Heart right ventricle (tissue), 16 donors: ENCODE results near the gene AKAP13. TPM values are rescaled to one million over a fixed set of nuclear protein-coding genes. Genes with fewer than 3 reads are reported as not detected.

ENCODE experiments used
- ATAC-seq, 8 donors: fragments of 200-7000 bp; cut with Tn5 transposase; one replicate each; pipeline ENCODE4 v1.9.1; 2020; ENCODE audit warnings: mild to moderate bottlenecking in 8 of 8, moderate library complexity in 8 of 8, moderate number of reproducible peaks in 1 of 8
- DNase-seq, 2 donors: peaks; one replicate each; pipeline ENCODE4 v3.0.0-alpha.2; 2020
- H3K27ac ChIP-seq, 10 donors: fragments of 200-600 bp; sonication (generic) in 2 of 10; one replicate each; pipeline versions ENCODE4 v1.5.0 to v1.8.0; 2020 to 2022; ENCODE audit warnings: mild to moderate bottlenecking in 3 of 10
- H3K27me3 ChIP-seq, 7 donors: fragments of 200-600 bp; one replicate each; pipeline ENCODE4 v1.8.0; 2021 to 2022; ENCODE audit warnings: mild to moderate bottlenecking in 2 of 7
- H3K36me3 ChIP-seq, 9 donors: fragments of 200-600 bp; sonication (generic) in 1 of 9; one replicate each; pipeline versions ENCODE4 v1.5.0 to v1.8.0; 2020 to 2022; ENCODE audit warnings: mild to moderate bottlenecking in 2 of 9
- H3K4me1 ChIP-seq, 9 donors: fragments of 200-600 bp; sonication (generic) in 1 of 9; one replicate each; pipeline versions ENCODE4 v1.5.0 to v1.8.0; 2020 to 2022; ENCODE audit warnings: mild to moderate bottlenecking in 4 of 9
- H3K4me3 ChIP-seq, 10 donors: fragments of 200-600 bp; sonication (generic) in 2 of 10; one replicate each; pipeline versions ENCODE4 v1.5.0 to v1.8.0; 2020 to 2022; ENCODE audit warnings: mild to moderate bottlenecking in 7 of 10, moderate library complexity in 2 of 10
- H3K9me3 ChIP-seq, 11 donors: fragments of 200-600 bp in 10 of 11; sonication (generic) in 2 of 11; one replicate each; pipeline versions ENCODE4 v1.5.0 to v1.8.0; 2013 to 2022; ENCODE audit warnings: mild to moderate bottlenecking in 2 of 11, control low read depth in 1 of 11, moderate library complexity in 1 of 11
- CTCF ChIP-seq, 9 donors: fragments of 200-600 bp; sonication (generic) in 2 of 9; IDR thresholded peaks; one replicate each; pipeline versions ENCODE4 v1.5.0 to v1.8.0; 2021 to 2022; ENCODE audit warnings: antibody characterized with exemption in 9 of 9, mild to moderate bottlenecking in 5 of 9, moderate library complexity in 1 of 9
- WGBS, 2 donors: extraction: QIAGEN DNeasy Blood & Tissue Kit; methylation state at CpG; one replicate each; pipeline ENCODE4 v1.1.7; 2013; ENCODE audit warnings: inconsistent platforms in 1 of 2; 5-methylcytosine and 5-hydroxymethylcytosine counted together
- intact Hi-C, 10 donors: fragments of 100-400 bp; cut with DNase I; formaldehyde crosslinking; loops; one replicate each; pipeline versions ENCODE4 v1.11.1 to v1.14.2; 2022
- polyA plus RNA-seq, 2 donors: library from polyadenylated mRNA; stranded (reverse); fragments of 200-250 nt; gene quantifications; one replicate each; pipeline ENCODE4 v1.2.3, GENCODE V29; 2013
- total RNA-seq, 10 donors: library from RNA; stranded (reverse); fragmentation: NEBNext Ultra II Directional in 3 of 10; extraction: Animal tissue kit (Norgen Biotek cat#: 25700) in 3 of 10; gene quantifications; one replicate each; pipeline versions ENCODE4 v1.2.1 to v1.2.4, GENCODE V29; 2021 to 2023
- donor health status: Arrhythmogenic right ventricular cardiomyopathy.
- donor health status: ischemic (EF 13 %, LVEDD 7.1; RV severe dilation, severe dysfunction).
- donor health status: healthy with polysubstance abuse.
- donor health status: DM: no; HTN: yes; CAD: no.
- donor health status: DM: no; HTN: no; CAD: no.
- donor health status: ischemic (EF 25% LVEDD 6.9; RV normal size, moderate dysfunction).
- donor health status: ischemic (EF 25% LVEDD 5.7; RV mildly dilated, moderate dysfunction).
- donor health status: healthy.
- donor health status: DM: yes; HTN: yes; CAD: no.
- donor health status: Ischemic cardiomyopathy.
- donor health status: ischemic (EF 35%, LVEDD 5.7; RV mildly dilated, moderate dysfunction).
- donor health status: nonischemic (EF 11% LVEDD 7.7; RV severe dilation, severe dysfunction).
- donor health status: DM: yes; HTN: yes; CAD: no.
- donor health status: PGD.
- donor health status: ischemic (EF 29% LVEDD 5.4; RV normal size, mild dysfunction).
- donor health status: nonischemic (EF 23%, LVEDD 6.1; RV moderate dilation, normal function).

Gene AKAP13
- total and polyA plus RNA-seq, 12 donors, result 89.3 to 645 (median 480) TPM

DNA sequence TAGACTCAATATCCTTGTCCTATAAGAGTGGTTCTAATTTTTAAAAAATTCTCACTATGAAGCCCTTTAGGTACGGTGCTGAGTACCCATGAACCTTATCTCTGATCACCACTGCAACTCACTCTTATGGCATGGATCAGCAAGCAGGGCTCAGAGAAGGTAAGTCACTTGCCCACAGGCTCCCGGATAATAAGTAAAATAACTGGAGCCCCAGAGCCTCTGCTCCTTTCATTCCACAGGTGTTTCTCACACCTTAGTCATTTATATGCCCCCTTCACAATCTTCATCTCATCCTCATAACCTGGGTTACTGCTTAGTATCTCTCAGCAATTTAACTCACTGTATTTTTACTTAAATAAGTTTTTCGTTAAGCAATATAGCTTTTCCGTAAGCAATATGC lies 28.4 kb upstream of the AKAP13 start:
- peaks cover 0 to 41% (median 12%) of the 10 kb centered on the region in 9 donors for H3K4me1 ChIP-seq
- H3K27ac ChIP-seq, result peak overlapping the region in 7 of 10 donors; percentile 81 to 92 (median 87)
- peak overlapping the region in 6 of 10 donors; percentile 6 to 50 (median 38) for H3K4me3 ChIP-seq
- DNase-seq (no peak), ATAC-seq (no peak)
- intact Hi-C loops, result no loop called here
- TF ChIP-seq CTCF (IDR thresholded peaks at IDR 0.05), result no peak
- peaks cover 0 to 11% (median 0%) of the 10 kb centered on the region in 9 donors for H3K36me3 ChIP-seq
- WGBS, 2 donors, result 78 to 84% methylated on average over 4 of the region's 4 CpGs
- H3K27me3 ChIP-seq, result no peaks in the 10 kb centered on the region
- no peaks in the 10 kb centered on the region for H3K9me3 ChIP-seq

DNA sequence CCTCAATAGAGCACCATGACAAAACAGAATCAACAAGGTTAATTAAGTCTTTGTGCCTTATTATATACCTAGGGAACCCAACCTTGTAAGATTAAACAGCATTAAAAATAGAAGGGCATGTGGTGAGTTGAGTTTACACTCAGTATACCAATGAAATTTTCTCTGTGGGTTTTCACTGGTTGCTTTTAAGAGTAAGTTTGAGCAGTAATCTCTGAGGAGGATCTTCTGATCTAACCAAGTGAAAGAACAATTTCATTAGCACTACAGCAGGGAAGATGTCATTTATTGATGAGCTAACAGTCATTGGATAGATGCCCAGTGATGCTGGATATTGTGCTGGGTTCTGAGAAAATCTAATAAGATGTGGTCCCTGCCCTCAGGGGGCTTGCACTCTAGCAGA lies 26.9 kb upstream of the AKAP13 start:
- Histone ChIP-seq H3K4me1 (peaks cover 15 to 43% (median 24%) of the 10 kb centered on the region in 9 donors), H3K27me3 (no peaks in the 10 kb centered on the region), H3K9me3 (no peaks in the 10 kb centered on the region), H3K36me3 (peaks cover 0 to 11% (median 0%) of the 10 kb centered on the region in 9 donors), H3K27ac (peak overlapping the region in 8 of 10 donors; percentile 9 to 89 (median 84)), H3K4me3 (peak overlapping the region in 1 of 10 donors; percentile 50)
- DNase-seq (no peak), ATAC-seq (no peak)
- TF ChIP-seq CTCF (IDR thresholded peaks at IDR 0.05), result no peak
- intact Hi-C loops, result no loop called here

DNA sequence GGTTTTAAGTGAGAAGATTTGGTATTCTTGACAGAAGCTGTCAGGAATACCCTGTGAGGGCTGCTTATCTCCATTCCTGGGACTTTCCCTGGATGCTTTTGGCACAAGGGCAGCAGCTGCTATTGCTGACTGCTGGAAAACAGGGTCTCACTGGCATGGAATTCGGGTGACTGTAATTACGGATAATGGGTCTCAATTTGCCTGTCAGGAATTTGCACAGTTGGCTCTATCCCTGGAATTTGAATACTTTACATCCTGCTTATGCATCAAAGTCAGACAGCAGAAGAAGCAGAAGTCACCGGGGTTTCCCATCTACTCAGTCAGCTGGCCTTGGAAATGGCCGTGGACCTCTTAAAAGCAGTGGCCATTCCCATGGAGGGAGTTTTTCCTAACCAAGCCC lies 25.9 kb upstream of the AKAP13 start:
- peak in 2 of 8 donors; percentile 20 to 25 for ATAC-seq
- H3K4me3 ChIP-seq, result no peak overlapping the region
- peak in 1 of 2 donors; percentile 26 for DNase-seq
- WGBS, 2 donors, result 22 to 31% methylated on average over 4 of the region's 4 CpGs
- TF ChIP-seq CTCF (IDR thresholded peaks at IDR 0.05), result no peak
- H3K9me3 ChIP-seq, result no peaks in the 10 kb centered on the region
- H3K36me3 ChIP-seq, result peaks cover 0 to 11% (median 0%) of the 10 kb centered on the region in 9 donors
- intact Hi-C loops, result no loop called here
- no peaks in the 10 kb centered on the region for H3K27me3 ChIP-seq
- H3K27ac ChIP-seq, result peak overlapping the region in 8 of 10 donors; percentile 54 to 89 (median 84)
- peaks cover 16 to 46% (median 21%) of the 10 kb centered on the region in 9 donors for H3K4me1 ChIP-seq

DNA sequence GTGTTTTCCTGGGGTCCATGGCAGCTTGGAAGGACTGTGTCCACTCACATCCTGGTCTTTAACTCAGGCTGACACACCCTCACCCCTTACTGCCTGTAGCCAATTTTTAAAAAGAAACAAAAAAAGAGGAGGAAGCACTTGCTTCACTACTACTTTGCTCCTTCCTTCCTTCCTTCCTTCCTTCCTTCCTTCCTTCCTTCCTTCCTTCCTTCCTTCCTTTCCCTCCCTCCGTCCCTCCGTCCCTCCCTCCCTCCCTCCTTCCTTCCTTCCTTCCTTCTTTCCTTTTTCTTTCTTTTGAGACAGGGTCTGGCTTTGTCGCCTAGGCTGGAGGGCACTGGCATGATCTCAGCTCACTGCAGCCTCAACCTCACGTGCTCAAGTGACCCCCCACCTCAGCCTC lies 25.5 kb upstream of the AKAP13 start:
- no peak for ATAC-seq
- intact Hi-C loops, result no loop called here
- WGBS, 2 donors, result 70 to 73% methylated on average over 4 of the region's 4 CpGs
- TF ChIP-seq CTCF (IDR thresholded peaks at IDR 0.05), result no peak
- H3K9me3 ChIP-seq, result no peaks in the 10 kb centered on the region
- no peak for DNase-seq
- H3K4me3 ChIP-seq, result no peak overlapping the region
- H3K27me3 ChIP-seq, result no peaks in the 10 kb centered on the region
- H3K36me3 ChIP-seq, result peaks cover 0 to 11% (median 0%) of the 10 kb centered on the region in 9 donors
- peaks cover 16 to 46% (median 21%) of the 10 kb centered on the region in 9 donors for H3K4me1 ChIP-seq
- H3K27ac ChIP-seq, result peak overlapping the region in 8 of 10 donors; percentile 54 to 89 (median 85)
